NCI-H1105 (cell line): Measurements from ENCODE around the gene GPR153.
A peak's percentile ranks its signal among the peaks of the same experiment; 100 is the strongest.

ENCODE experiments used
- DNase-seq: peaks from one replicate; lab custom pipeline; 2025; lab: John Stamatoyannopoulos, UW

The GPR153 gene

DNA sequence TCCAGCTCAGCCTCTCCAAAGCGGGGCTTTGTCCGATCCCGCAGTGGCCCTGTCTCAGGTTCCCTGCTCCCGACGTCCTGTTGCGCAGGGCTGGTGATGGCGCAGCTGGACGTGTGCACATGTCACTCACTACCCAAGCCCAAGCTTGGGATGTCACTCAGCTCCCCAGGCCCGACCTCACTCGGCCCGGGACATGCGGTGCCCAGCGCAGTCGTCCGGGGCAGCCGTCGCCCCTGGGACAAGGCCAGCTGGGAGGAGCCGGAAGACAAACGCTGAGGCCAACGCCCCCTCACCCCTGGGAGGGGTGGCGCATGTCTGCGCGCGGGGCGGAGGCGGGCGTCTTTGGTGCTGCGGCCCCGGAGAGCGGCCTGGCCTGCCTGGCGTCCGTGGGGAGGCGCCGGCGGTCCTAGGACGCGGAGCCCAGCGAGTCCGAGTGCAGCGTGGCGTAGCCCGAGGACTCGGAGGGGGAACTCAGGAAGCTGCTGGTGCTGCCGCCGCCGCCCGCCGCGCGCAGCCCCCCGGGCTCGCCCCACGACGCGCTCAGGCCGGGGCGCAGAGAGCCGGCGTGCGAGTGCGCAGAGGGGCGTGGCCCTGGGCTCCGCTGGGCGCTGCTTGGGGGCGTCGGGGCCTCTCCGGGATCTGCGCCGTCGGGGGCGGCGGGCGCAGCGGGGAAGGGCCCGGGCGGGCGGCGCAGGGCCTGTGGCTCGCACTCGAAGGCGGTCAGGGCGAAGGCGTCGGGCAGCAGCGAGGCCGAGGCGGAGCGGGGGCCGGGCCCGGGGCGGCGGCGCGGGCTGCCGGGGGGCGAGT, 11.8 kb downstream of the GPR153 start:
- no peak for DNase-seq

DNA sequence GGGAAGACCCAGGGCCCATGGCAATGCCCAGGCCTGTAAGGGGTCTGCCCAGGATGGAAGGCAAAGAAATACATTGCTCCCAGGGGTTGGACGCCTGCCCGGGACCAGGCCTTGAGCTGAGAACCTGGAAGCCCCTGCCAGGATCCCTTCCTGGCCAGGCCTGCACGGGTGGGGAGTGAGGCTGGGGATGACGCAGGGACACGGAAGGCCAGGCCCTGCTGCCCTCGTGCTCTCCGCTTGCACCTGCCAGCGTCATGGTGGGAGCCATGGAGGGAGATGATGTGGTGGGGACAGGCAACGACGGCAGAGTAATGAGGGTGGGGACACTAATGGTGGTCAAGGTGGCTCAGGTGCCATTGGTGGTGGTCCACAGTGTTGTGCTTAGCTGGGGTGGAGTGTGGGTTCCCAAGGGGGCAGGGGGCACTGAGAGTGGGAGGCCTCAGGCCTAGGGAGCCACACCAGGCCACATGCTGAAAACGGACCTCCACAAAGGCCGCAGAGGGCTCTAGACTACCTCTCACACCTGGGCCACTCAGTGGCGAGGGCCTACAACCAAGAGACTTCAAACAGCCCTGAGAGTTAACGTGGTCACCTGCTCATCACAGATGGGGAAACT, 12.6 kb downstream of the GPR153 start:
- no peak for DNase-seq

DNA sequence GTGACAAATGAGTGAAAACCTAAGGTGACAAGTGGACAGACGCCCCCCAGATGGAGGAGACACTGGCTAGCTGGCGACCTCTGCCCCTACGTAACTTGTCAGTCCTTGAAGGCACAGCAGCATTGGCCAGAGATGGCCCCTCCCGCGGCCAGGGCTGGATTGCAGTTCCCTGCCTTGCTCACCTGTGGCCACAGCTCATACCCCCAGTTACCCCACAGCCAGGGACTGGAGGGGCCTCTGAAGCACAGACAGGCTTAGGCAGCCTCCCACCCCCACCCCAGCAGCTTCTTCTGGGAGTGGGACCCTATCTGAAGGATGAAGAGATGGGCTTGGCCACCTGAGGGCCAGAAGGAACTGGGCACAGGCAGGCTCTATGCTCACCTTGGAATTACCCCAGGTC, 13.2 kb downstream of the GPR153 start:
- DNase-seq: no peak

DNA sequence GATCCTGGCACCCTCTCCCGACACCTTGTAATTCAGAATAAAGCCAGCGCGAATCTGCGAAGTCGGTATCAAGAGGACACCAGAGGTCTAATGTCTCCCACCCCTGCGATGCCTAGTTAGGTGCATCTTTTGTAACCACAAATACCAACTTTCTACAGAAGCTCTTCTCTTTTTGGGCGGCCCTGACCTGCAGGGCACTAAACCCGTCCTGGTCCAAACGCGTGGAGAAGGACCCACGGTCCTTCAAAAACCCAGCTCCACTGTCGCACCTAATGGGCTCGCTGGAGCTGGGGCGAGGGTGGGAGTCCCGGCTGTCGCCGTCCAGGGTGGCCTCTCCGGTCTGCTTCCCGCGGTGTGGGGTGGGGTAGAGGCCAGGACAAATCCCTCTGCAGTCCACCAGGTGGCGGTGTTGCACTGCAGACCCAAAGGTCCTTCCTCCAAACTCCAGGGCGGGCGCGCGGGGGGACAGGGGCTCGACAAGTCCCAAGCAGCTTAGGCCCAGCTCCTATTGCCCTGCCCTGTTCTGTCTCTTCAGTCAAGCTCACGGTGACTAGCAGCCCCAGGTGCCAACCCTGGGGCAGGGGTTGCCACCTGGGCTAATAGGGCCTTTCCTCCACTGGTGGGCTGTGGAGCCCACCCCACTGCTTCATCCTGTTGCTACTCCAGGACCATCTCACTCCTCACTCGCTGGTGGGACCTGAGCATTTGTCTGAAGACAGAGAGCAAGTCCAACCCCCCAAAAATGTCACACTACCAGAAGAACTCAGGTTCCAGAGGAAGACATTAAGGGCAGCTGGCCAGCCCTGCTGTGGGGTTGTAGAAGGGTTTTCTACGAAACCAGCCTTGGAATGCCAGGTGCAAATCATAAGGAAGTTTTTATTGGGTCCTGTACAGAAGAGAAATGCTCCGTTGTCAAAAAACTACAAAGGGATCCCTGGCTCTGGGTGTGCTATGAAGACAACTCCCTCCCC, 14.1 kb downstream of the GPR153 start:
- peak; percentile 81 for DNase-seq

DNA sequence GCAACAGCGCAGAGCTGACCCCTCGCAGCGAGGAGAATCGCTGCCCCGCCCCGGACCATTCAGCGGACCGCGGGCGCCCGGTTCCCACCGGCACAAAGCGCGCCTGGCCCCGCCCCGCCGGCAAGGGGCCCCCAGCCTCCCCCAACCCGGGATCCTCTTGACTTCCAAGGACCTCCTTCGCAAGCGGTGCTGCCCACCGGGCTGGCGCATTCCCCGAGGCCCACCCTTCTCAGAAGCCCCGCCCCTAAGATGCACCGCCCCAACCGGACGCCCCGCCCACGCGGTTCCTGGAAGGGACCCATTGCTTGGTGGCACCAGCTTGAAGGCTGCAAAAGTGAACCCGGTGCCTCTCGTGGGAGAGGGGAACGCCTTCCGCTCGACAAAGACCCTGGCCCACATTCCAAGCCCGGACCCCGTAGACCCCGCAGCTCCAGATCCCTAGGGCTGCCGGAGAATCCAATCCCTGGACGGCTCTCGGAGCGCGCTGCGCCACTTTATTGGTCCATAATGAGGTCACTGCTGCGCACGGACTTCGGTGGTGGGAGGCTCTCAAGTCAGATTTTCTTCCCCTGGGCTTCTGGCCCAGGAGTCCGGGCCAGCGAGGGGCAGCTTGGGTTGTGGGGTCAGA, 14.9 kb downstream of the GPR153 start:
- peak; percentile 84 for DNase-seq

DNA sequence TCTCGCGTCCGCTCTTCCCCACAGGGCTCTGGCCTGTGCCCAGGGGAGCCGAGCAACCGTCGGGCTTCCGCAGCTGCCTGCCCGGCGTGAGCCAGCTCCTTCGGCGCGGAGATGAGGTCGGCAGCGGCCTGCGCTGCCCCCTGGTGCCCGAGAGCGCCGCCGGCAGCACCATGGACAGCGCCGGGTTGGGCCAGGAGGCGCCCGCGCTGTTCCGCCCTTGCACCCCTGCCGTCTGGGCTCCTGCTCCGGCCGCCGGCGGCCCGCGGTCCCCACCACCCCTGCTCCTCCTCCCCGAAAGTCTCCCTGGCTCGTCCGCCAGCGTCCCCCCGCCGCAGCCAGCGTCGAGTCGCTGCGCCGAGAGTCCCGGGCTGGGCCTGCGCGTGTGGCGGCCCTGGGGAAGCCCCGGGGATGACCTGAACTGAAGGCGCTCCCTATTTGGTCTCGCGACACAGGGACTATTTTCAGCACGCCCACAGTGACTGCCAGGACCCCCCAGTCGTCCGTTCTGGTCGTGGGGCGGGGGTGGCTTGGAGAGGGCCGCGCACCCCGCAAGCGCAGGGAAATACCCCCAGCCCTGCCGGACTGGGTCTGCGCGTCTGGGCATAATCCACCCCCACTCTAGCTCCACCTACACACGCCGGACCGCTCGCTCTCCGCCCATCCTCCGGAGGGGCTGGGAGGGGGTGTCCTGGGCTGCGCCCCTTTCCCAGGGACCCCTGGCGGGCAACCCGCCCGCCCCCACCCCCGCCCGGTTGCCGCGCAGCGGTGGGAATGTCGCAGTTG, 15.6 kb downstream of the GPR153 start:
- DNase-seq: peak; percentile 82

DNA sequence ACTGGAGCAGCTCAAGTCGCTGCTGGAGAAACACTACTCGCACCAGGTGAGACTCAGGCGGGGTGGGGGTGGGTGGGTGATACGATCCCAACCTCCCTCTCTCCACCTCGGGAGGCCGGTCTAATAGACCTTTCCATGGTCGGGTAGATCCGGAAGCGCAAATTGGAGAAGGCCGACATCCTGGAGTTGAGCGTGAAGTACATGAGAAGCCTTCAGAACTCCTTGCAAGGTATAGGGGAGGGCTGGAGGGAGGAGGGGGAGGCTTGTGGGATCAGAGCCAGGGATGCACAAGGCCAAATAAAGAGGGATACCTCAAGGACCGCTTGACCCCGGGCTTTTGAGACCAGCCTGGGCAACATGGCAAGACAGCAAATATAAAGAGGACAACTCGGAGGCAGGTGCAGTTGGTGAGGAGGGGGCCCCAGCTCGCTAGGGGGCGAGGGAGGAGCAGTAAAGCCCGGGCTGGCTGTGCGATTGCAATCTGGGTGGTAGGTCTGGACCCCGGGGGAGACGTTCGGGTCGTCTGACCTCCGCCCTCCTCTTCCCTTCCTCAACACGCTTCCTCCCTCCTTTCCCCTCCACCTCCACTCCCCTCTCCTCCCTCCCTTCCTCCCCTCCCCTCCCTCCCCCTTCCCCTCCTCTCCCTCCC, 16.4 kb downstream of the GPR153 start:
- no peak for DNase-seq

DNA sequence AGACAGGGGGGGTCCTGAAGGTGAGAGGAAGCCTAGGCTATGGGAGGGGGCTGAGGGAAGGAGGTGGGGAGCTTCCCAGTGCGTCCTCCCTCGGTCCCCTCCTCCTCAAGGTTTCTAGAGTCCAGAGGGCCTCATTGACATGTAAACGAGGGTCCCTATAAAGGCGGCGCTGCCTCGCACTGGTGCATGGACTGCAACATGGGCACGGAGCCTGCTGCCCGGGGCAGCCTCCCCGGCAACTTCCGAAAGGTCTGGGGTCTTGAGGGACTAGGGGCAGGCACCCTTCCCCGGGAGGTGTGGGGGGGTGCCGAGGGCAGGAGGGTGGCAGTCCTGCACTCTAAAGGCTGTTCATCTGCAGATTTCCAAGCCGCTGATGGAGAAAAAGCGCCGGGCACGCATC, 16.9 kb downstream of the GPR153 start, which contains the start of gene HES3:
Gene HES3, plus strand, starts transcription at position 187 of the 400 bp plus-strand sequence. Its CDS starts 187 bp downstream, at position 374.
- DNase-seq: no peak

DNA sequence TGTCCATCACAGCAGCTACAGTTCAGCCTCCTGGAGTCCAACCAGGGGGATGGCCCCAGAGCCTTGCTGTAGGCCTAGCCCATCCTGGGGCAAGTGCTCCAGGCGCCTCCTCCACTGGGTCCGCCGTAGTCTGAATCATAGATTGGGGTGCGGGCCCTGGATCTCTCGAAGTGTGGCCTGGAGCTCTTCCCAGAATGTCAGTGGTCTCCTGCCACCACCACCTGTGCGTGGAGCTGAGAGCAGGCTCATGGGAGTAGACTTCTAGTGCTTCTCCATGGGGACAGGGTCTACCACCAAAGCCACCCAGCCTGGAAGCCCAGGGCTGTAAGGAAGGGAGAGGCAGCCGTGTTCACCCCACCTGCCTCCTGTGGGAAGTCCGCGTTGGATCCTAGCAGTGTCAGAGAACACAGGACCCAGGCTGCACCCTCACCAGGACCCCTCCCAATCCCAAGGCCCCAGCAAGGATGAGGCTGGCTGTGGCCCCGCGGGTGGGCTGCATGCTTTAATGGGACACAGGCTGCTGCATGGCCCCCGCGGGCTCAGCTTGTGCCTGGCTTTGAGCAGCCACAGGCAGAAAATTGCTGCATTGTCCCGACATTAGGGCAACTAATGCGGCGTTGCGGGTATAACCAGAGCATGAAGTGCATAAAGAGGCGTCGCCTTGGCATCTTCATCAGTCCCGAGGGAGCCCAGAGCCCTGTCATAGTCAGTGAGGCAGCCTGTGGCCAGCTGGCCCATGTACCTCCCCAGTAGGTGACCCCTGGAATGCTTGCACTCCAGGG, 17.7 kb downstream of the GPR153 start:
- DNase-seq: no peak

DNA sequence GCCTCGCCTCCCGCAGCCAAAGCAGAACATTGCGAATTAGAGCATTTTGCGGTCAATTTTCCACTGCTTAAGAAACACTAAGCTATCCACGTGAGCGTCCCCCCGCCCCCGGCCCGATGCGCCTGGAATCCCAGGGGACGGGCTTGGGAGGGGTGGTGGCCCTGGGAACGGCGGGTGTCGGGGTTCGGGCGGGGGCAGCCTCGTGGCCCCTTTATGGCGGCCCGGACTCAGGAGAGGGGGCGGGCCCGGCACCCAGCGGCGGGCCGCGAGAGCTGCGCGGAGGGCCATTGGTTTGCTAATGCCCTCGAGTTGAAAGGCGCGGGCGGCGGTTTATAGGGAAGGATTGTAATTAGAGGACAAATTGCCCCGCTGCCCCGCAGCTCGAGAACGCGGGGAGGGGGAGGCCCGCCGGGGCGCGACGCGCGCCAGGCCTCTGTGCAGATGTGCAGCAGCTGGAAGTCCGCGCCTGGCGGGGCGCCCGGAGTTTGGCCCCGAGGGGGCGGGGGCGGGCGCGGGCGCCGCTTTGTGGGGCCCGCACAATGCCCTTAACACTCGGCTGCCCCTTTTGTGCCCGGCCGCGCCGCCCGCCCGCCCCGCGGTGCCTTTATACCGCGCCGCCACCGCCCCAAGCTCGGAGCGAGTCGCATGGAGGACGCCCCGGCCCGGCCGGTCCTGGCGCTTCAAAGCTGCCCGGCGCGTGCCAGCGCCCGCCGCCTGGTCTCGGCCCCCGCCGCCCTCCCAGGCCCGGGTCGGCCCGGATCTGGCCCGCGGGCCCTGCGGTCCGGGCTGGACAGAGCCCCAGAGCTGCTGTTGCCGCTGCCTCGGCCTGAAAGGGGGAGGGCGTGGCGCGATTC, 18.8 kb downstream of the GPR153 start:
- no peak for DNase-seq

DNA sequence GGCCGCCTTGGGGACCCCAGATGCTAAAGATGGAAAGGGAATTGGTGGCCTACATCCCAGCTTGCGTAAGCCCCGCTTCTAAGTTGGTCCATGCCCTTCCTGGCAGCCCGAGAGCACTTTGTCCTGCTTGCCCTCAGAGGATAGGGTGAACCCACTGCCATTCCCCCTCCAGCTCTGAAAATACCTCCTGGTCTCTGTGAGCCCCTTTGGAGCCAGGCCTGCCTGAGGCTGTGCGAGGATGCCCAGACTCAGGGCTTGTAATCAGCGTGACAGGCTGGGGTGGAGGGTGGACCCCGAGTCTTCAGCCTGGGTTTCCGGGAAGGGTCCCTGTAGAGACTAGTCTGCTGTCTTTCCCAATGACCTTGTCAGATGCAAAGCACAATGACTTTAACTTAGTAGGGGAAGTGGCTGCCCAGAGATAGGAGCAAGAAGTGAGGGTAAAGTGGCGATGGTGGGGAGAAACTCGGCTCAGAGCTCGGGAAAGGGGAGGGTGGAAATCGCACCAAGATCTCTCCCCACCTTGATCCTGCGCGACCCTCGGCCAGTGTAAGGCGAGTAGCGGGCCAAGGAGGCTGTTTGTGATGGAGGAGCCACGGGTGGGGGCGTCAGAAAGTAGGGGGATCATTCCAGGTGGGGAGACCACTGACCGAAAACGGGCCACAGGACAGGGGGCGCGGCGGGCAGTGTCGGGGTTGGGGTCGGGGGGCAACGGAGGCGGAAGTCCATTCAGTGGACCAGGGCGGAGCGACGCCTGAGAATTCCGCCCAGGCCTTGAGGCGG, 19.6 kb downstream of the GPR153 start:
- DNase-seq: no peak

DNA sequence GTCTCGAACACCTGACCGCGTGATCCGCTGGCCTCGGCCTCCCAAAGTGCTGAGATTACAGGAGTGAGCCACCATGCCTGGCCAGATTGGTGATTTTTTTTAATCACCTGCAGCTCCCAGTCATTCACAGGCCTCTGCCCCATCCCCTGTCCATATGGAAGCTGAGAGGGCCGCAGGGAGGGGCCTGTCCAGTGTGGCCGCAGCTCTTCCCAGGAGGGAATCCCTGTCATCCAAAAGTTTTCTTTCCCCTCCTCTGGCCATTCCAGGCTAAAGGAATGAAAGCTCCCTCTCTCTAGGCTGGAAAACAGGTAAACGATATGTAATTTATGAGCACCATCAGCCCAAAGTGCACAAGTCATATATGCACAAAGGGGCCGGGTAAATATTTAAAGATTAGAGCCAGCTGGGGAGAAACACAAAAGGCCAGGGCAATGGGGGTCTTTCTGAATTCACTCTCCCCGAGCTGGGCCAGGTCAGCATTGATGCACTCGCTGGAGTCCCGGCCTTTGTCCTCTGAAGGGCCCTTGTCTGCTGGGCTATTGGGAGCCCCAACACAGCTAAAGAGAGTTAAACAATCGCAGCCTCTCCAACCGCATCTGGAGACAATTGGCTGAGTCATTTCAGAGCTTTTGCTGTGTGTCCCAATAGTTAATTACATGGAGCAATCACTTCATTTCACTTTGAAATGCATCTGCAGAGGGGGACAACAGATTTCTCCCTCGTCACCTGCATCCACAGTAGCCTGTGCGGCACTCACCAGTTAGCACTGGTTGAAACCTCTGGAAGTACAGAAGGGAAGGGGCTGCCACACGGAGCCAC, 20.7 kb downstream of the GPR153 start:
- DNase-seq: no peak

DNA sequence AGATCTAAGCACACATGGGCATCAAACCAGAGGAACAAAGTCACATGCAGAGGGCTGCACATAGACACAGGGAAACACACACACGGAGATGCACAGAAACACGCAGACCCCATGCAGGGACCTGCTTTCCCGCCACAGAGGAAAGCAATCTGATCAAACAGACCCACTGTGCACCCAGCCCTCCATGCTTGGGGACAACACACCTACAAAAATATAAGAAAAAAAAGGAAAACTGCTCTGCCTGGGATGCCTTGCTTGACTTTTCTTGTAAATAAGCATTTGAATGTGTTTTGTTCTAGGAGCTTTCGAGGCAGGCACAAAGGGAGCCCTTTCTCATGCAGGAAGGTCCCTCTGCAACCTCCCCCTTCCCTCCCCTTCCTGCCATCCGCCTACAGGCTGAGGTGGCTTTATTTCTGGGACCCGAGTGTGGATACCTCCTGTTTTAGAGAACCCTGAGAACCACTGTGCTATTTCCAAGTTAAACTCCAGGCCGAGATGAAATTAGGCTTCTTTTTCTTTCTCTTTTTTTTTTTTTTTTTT, 21.6 kb downstream of the GPR153 start:
- no peak for DNase-seq

DNA sequence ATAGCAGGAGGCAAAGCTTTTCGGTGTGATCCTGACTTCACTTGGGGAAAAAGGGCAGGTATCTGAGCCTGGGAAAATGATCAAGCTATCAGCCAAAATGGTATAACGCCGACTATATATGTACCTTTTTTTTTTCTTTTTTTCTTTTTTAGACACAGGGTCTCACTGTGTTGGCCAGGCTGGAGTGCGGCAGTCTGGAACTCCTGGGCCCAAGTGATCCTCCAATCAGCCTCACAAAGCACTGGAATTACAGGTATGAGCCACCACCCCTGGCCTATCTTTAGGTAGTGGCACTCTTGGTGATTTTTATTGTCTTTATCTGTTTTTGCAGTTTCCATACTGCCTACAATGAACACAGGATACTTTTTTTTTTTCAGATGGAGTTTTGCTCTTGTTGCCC, 23.8 kb downstream of the GPR153 start:
- no peak for DNase-seq

DNA sequence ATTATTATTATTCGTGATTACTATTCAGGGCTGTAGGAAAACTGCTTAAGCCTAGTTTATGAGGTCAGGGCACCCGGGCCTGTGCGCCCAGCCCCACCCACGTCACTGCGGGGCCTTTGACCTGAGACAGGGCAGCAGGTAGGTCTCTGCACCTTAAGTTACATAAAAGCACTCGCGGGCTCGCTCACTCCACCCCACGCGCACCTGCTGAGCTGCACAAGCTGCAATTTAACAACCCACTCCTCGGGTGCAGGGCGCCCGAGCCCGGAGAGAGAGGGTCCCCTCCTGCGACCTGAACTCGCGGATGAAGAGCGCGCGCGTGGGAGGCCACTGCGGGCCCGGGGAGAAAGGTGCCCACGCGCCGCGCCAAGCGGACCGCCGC, 25.6 kb downstream of the GPR153 start:
- no peak for DNase-seq

DNA sequence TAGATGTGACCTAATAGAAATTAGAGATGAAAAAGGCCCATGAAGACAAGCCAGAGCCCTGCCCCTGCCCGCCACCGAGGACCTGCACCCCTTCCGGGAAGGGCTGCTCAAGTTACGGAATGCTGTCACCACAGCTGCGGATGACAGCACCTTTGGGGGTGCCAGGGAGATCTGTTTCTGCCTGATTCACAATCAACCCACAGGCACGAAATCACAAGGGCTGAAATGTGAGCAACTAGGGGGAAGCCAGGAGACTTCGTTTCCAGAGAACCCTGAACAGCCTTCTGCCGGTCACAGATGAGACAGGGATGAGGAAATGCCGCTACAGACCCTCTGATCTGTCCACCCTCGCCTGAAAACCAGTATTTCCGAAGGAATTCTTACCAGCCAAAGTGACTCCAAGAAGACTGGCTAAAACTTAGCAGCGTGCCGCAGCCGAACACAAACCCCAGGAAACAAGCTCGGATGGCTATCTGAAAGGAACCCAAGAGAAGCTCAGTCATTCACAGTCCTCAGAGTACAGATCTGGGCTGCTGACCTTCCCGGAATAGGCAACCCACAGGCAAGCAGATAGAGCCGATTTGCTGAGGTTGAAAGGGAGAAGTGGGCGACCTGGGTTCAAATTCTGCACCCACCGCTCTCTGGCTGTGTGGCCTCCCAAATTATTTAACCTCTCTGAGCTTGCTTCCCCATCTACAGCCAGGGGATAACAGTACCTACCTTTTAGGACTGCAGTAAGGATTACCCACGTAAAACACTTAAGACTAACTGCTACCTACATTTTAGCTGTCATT, 26.2 kb downstream of the GPR153 start:
- no peak for DNase-seq
